ENCODE results near the gene ATXN1. TPM values are rescaled to one million over a fixed set of nuclear protein-coding genes. Genes with fewer than 3 reads are reported as not detected.

ATXN1 gene
- total RNA-seq, 1 experiment from 2014 or later, result 5.6 TPM

DNA sequence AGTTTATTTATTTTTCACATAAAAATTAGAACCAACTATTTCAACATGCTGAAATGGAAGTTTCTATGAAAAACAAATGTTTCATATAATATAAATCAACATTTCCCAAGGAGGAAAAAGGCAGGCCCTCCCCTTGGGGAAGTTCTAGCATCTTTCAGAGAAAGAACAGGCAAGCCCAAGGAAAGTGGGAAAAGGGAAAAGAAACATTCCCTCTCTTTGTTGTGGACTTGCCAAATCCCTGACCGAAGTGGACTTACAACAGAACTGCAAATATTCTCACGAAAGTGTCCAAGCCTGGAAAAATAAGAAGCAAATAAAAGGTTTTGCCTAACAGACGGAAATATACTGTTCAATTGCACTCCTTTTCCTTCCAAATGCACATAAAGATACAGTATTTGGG lies 214.4 kb downstream of the ATXN1 start:
- no peaks in the 10 kb centered on the region for H3K79me2 ChIP-seq (ENCODE audit: insufficient read depth, low read length)
- Mint-ChIP-seq H3K27ac (no peak overlapping the region), H3K9me3 (no peaks in the 10 kb centered on the region), H3K4me1 (peaks cover 3 to 7% of the 10 kb centered on the region in 2 experiments; a peak in 3 of 4 replicates), H3K36me3 (ENCODE audit: insufficient read depth in 1 of 3, low read depth in 3 of 3) (no peaks in the 10 kb centered on the region; a peak in 1 of 7 replicates), H3K4me3 (no peak overlapping the region), H3K27me3 (ENCODE audit: low read depth) (no peaks in the 10 kb centered on the region; the same call in 1 of the 2 replicates)
- H3K56ac ChIP-seq (ENCODE audit: insufficient read length, low read depth, low read length), result no peak overlapping the region
- H2BK120ac ChIP-seq (ENCODE audit: low read depth, low read length, poor library complexity, severe bottlenecking), result no peak overlapping the region
- H3K4me2 ChIP-seq (ENCODE audit: insufficient read depth, insufficient read length, low read length), result no peak overlapping the region
- H2BK12ac ChIP-seq (ENCODE audit: insufficient read length, low read depth, low read length), result no peak overlapping the region
- TF ChIP-seq, protein P1, sequence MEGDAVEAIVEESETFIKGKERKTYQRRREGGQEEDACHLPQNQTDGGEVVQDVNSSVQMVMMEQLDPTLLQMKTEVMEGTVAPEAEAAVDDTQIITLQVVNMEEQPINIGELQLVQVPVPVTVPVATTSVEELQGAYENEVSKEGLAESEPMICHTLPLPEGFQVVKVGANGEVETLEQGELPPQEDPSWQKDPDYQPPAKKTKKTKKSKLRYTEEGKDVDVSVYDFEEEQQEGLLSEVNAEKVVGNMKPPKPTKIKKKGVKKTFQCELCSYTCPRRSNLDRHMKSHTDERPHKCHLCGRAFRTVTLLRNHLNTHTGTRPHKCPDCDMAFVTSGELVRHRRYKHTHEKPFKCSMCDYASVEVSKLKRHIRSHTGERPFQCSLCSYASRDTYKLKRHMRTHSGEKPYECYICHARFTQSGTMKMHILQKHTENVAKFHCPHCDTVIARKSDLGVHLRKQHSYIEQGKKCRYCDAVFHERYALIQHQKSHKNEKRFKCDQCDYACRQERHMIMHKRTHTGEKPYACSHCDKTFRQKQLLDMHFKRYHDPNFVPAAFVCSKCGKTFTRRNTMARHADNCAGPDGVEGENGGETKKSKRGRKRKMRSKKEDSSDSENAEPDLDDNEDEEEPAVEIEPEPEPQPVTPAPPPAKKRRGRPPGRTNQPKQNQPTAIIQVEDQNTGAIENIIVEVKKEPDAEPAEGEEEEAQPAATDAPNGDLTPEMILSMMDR (conservative IDR thresholded peaks at IDR 0.05), result no peak
- H3K9me3 ChIP-seq (ENCODE audit: control insufficient read depth, low read depth, low read length), result no peaks in the 10 kb centered on the region
- no peak overlapping the region for H4K5ac ChIP-seq (ENCODE audit: insufficient read length, low read depth, low read length)
- no peak overlapping the region for H2BK15ac ChIP-seq (ENCODE audit: low read depth, low read length)
- H2AK5ac ChIP-seq (ENCODE audit: insufficient read length, low read length), result no peak overlapping the region
- H3K9ac ChIP-seq (ENCODE audit: extremely low read depth, insufficient read length, low read length), result no peak overlapping the region
- H3K4ac ChIP-seq (ENCODE audit: low read depth, low read length), result no peak overlapping the region
- H2BK20ac ChIP-seq (ENCODE audit: low read depth, low read length, poor library complexity, severe bottlenecking), result no peak overlapping the region
- H3T11ph ChIP-seq (ENCODE audit: low read length), result no peak overlapping the region
- H3K14ac ChIP-seq (ENCODE audit: insufficient read depth, low read length), result no peak overlapping the region
- H3K4me1 ChIP-seq (ENCODE audit: insufficient read depth, low read length), result 0 out of 2 replicates have a peak, but pooled peaks cover 2% of the 10 kb centered on the region
- no peaks in the 10 kb centered on the region for H4K20me1 ChIP-seq (ENCODE audit: control insufficient read depth, insufficient read depth, insufficient read length)
- no CpG with 5 or more reads among the region's 3 CpGs for WGBS (ENCODE audit: extremely low coverage, insufficient read length, low lambda C conversion rate)
- no peaks in the 10 kb centered on the region for H3K23me2 ChIP-seq (ENCODE audit: insufficient read length, low read depth, low read length, poor library complexity, severe bottlenecking)
- H3K23ac ChIP-seq (ENCODE audit: insufficient read length, low read depth, low read length), result no peak overlapping the region
- no peak overlapping the region for H4K91ac ChIP-seq (ENCODE audit: insufficient read length, low read depth, low read length)
- no peaks in the 10 kb centered on the region for H3K27me3 ChIP-seq (ENCODE audit: insufficient read depth, low read length)
- no peak overlapping the region for H4K8ac ChIP-seq (replicated peaks; ENCODE audit: insufficient read length, low read depth, low read length)
- no peak overlapping the region for H3K18ac ChIP-seq (ENCODE audit: insufficient read length, low read depth, low read length)
- H2AFZ ChIP-seq (ENCODE audit: low read length), result no peak overlapping the region
- no peak for DNase-seq
- H3K79me1 ChIP-seq (ENCODE audit: insufficient read depth, low read depth, low read length, poor library complexity, severe bottlenecking), result no peaks in the 10 kb centered on the region
- no peak overlapping the region for H3K27ac ChIP-seq (ENCODE audit: insufficient read length, low read depth, low read length)
- no peak overlapping the region for H2BK5ac ChIP-seq (ENCODE audit: insufficient read length, low read length)
